Endothelial cell of umbilical vein (primary cell): ENCODE measurements around the gene KAT6B. TPM values are rescaled to one million over a fixed set of nuclear protein-coding genes. Genes with fewer than 3 reads are reported as not detected.

Source experiments
- BruUV-seq: library from RNA; stranded (reverse); fragments of 400-500 nt; replicated peaks from 2 replicates; lab custom pipeline; 2021; lab: Mats Ljungman, UMichigan
- CTCF ChIA-PET: fragments of 300-600, 350-600 bp; sonication (Branson Sonifier 250); formaldehyde crosslinking; loops from one replicate; lab custom pipeline; 2021; ENCODE audit warnings: antibody characterized with exemption, inconsistent platforms; lab: Charles Lee
- POLR2A ChIA-PET: fragments of 300-600, 350-600 bp; sonication (Branson Sonifier 250); formaldehyde crosslinking; loops from one replicate; lab custom pipeline; 2021; ENCODE audit warnings: antibody characterized with exemption, inconsistent platforms; lab: Charles Lee
- DNase-seq: peaks from one replicate; pipeline ENCODE4 v3.0.0-alpha.2; 2011; ENCODE audit warnings: low read depth, low spot score
- FAIRE-seq: peaks from 2 replicates; lab custom pipeline; 2011; peaks lifted over from hg19 to GRCh38; lab: Jason Lieb, UNC
- H2AFZ ChIP-seq: 2 replicates; pipeline ENCODE4 v1.6.0; 2012; ENCODE audit warnings: low read depth, low read length, control low read depth, inconsistent platforms
- H3K27ac ChIP-seq: 2 replicates; pipeline ENCODE4 v1.5.1; 2011; ENCODE audit warnings: low read depth, mild to moderate bottlenecking, control low read depth, low read length, moderate library complexity; ENCODE audit not compliant: insufficient read depth
- H3K27me3 ChIP-seq, 2 experiments: 2 replicates each; pipeline versions ENCODE4 v1.6.0 to v1.6.1; 2011; ENCODE audit warnings: low read length in 2 of 2, mixed read lengths in 1 of 2; ENCODE audit not compliant: control insufficient read depth in 2 of 2, insufficient read depth in 2 of 2
- H3K36me3 ChIP-seq, 2 experiments: 2 replicates in 1 of 2; 3 replicates in 1 of 2; pipeline ENCODE4 v1.5.1; 2011; ENCODE audit warnings: low read length in 2 of 2, mild to moderate bottlenecking in 1 of 2, moderate library complexity in 1 of 2; ENCODE audit not compliant: control insufficient read depth in 2 of 2, insufficient read depth in 2 of 2; ENCODE audit errors: extremely low read depth in 1 of 2
- H3K4me1 ChIP-seq: 3 replicates; pipeline ENCODE4 v1.5.1; 2011; ENCODE audit warnings: mild to moderate bottlenecking, low read length; ENCODE audit not compliant: control insufficient read depth, insufficient read depth; ENCODE audit errors: extremely low read depth
- H3K4me2 ChIP-seq: 2 replicates; pipeline ENCODE4 v1.6.1; 2011; ENCODE audit warnings: low read length, control low read depth, mixed read lengths; ENCODE audit not compliant: insufficient read depth
- H3K4me3 ChIP-seq, 3 experiments: fragments of 200-600 bp in 1 of 3; sonication (generic), shearing (Covaris generic) in 1 of 3; replicated peaks in 1 of 3; 2 replicates each; pipeline ENCODE4 v1.5.1; 2011 to 2016; ENCODE audit warnings: control low read depth in 3 of 3, low read length in 3 of 3, mild to moderate bottlenecking in 2 of 3, inconsistent platforms in 1 of 3, low read depth in 1 of 3, moderate library complexity in 1 of 3; ENCODE audit not compliant: insufficient read depth in 1 of 3
- H3K79me2 ChIP-seq: 2 replicates; pipeline ENCODE4 v1.6.0; 2012; ENCODE audit warnings: low read length, inconsistent platforms; ENCODE audit not compliant: control insufficient read depth, insufficient read depth
- H3K9ac ChIP-seq: replicated peaks from 2 replicates; pipeline ENCODE3; 2011; ENCODE audit warnings: low read length, control low read depth; ENCODE audit not compliant: insufficient read depth; ENCODE audit errors: extremely low read depth
- H3K9me1 ChIP-seq: replicated peaks from 3 replicates; pipeline ENCODE4 v1.6.0; 2011; ENCODE audit warnings: mild to moderate bottlenecking, low read length; ENCODE audit not compliant: control insufficient read depth, insufficient read depth; ENCODE audit errors: extremely low read depth
- H3K9me3 ChIP-seq: replicated peaks from 2 replicates; pipeline ENCODE4 v1.5.1; 2012; ENCODE audit warnings: low read length, inconsistent platforms; ENCODE audit not compliant: control insufficient read depth, insufficient read depth
- H4K20me1 ChIP-seq: replicated peaks from 2 replicates; pipeline ENCODE3; 2011; ENCODE audit warnings: mild to moderate bottlenecking, low read length; ENCODE audit not compliant: control insufficient read depth, insufficient read depth; ENCODE audit errors: extremely low read depth
- EZH2 ChIP-seq: IDR thresholded peaks from 2 replicates; pipeline ENCODE4 v1.6.1; 2012; ENCODE audit warnings: borderline replicate concordance, low read depth, mild to moderate bottlenecking, moderate library complexity, low read length, inconsistent platforms; ENCODE audit not compliant: severe bottlenecking
- GATA2 ChIP-seq: IDR thresholded peaks from 2 replicates; pipeline ENCODE4 v1.7.0; 2011; ENCODE audit warnings: low read depth, mild to moderate bottlenecking, moderate library complexity, mixed read lengths, low read length; ENCODE audit not compliant: insufficient read length, insufficient read depth
- POLR2AphosphoS5 ChIP-seq: IDR thresholded peaks from 2 replicates; pipeline ENCODE4 v1.6.1; 2012; ENCODE audit warnings: low read depth, mild to moderate bottlenecking, control low read depth, low read length, moderate library complexity; ENCODE audit not compliant: insufficient read depth
- dilution Hi-C: fragments of 300-500 bp; cut with MboI; formaldehyde crosslinking; loops from one replicate; pipeline ENCODE4 v1.15.0; 2019; ENCODE audit warnings: low sequenced_read_pairs; ENCODE audit not compliant: extremely low pct_ligation_motif_present
- intact Hi-C: fragments of 100-400 bp; cut with micrococcal nuclease; formaldehyde crosslinking; loops from one replicate; pipeline ENCODE4 v1.10.0; 2022
- polyA plus RNA-seq, 4 experiments: library from polyadenylated mRNA; depleted of rRNA in 3 of 4; stranded (reverse) in 3 of 4; unstranded in 1 of 4; fragments of >200 nt; gene quantifications; 2 replicates each; pipeline versions ENCODE4 v1.2.1 to v1.2.3, GENCODE V29; 2011 to 2012; ENCODE audit warnings: missing spikeins in 1 of 4
- total RNA-seq: library from RNA; stranded (reverse); gene quantifications from 2 replicates; pipeline ENCODE4 v1.2.3, GENCODE V29; 2021
- TF ChIP-seq, protein P1 (sequence below): IDR thresholded peaks from 2 replicates; pipeline ENCODE4 v1.6.1; 2011; ENCODE audit not compliant: insufficient read depth, insufficient read length
- TF ChIP-seq, protein P2 (sequence below), 2 donors: IDR thresholded peaks; 1 replicate in 1 of 2; 2 replicates in 1 of 2; pipeline ENCODE4 v1.5.1; 2011; ENCODE audit warnings: low read length in 2 of 2, mild to moderate bottlenecking in 2 of 2, moderate library complexity in 2 of 2, control low read depth in 1 of 2, inconsistent platforms in 1 of 2, low read depth in 1 of 2; ENCODE audit not compliant: insufficient read depth in 1 of 2; ENCODE audit errors: extremely low read depth in 1 of 2

KAT6B gene
- total and polyA plus RNA-seq, 2 donors (not counting 3 experiments of a cell fraction or from before 2014, with no cell fraction given): 4.5 to 17.0 TPM

DNA sequence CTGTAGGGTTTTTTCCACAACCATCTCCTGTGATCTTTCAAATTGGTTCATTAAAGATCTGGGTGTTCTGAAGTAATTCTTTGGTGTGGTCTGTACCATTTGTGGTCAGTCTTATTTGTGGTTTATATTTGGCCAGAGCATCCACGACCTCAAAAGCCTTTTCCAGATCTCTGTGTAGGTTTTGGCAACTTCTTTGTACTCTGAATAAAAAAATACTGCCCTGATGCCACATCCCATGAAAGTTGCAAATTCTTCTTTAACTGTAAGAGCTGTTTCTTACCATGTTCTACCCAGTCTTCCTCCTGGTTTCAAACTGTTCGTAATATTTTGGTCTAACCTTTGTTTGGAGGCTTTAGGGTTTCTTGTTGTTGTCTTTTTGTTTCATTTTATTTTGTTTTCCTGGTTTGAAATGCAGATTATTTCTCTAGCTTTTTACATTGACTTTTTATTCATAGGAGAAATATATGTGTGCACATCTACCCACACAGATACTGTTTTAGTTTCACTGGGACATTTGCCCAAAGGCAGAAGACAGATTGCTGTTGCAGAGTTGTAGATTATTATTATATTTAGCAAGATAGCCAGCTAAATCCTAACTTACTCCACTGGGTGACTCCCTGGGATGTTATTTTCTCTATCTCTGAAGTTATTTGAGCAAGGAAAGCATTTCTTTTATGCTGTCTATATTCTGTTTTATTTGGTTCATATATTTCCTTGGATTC lies 161.8 kb downstream of the KAT6B start:
- peaks cover 3% of the 10 kb centered on the region for H3K4me1 ChIP-seq
- no peak overlapping the region for H3K9ac ChIP-seq
- H3K4me2 ChIP-seq: no peak overlapping the region
- TF ChIP-seq POLR2AphosphoS5: no peak
- H3K9me3 ChIP-seq: no peaks in the 10 kb centered on the region
- BruUV-seq: no TSS peak
- no peak for FAIRE-seq
- ChIA-PET POLR2A (no interaction called here), CTCF (interaction anchor here (0.7 to 1.5 kb wide), 3 partner anchors 10 to 20 kb away, joined by 3 to 4 read pairs (median 3); no protein-coding TSS in a partner anchor)
- no peaks in the 10 kb centered on the region for H3K36me3 ChIP-seq
- no peak overlapping the region for H3K27ac ChIP-seq
- no peaks in the 10 kb centered on the region for H4K20me1 ChIP-seq
- intact Hi-C loops (no loop called here), dilution Hi-C loops (no loop called here)
- no peak for DNase-seq
- no peak overlapping the region for H2AFZ ChIP-seq
- H3K27me3 ChIP-seq: no peaks in the 10 kb centered on the region
- H3K79me2 ChIP-seq: no peaks in the 10 kb centered on the region
- no peaks in the 10 kb centered on the region for H3K9me1 ChIP-seq
- H3K4me3 ChIP-seq: no peak overlapping the region

DNA sequence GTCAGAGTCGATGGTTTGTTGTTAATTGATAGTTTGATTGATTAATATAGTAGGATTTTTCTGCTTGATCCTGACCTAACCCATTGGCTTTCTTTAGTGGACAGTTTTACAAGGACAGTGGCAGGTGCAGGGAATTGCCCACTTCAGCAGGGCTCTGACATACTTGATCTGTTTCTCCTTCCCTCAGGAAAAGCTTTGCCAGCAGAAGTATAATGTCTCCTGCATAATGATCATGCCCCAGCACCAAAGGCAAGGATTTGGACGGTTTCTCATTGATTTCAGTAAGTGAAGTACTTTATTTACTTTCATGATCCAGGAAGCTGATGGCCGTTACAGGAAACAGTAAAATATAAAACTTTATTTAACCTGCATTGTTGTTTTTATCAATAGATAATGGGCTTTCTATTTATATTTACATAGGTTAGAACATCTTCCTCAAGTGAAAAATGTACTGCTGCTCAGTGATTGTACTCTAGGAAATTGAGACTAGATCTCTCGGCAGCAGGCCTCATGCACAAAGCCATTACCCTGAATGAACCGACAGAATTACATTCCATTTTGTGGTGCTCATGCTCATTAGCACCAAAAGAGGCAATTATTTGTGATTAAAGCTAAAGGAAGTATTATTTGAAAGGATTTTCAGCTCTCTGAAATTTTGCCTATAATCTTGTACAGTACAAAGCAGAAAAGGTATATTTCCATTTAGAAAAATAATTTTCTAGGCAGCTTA lies 162.6 kb downstream of the KAT6B start:
- Histone ChIP-seq H3K4me1 (peaks cover 3% of the 10 kb centered on the region), H3K9me3 (no peaks in the 10 kb centered on the region), H3K27me3 (no peaks in the 10 kb centered on the region), H3K27ac (no peak overlapping the region), H3K79me2 (no peaks in the 10 kb centered on the region), H3K9ac (no peak overlapping the region), H4K20me1 (no peaks in the 10 kb centered on the region), H3K4me2 (no peak overlapping the region), H3K9me1 (no peaks in the 10 kb centered on the region), H3K4me3 (no peak overlapping the region), H3K36me3 (no peaks in the 10 kb centered on the region), H2AFZ (no peak overlapping the region)
- peak; percentile 65 for FAIRE-seq
- intact Hi-C loops: no loop called here
- no TSS peak for BruUV-seq
- ChIA-PET POLR2A (no interaction called here), CTCF (interaction anchor here (0.9 kb wide), 1 partner anchor 21 kb away, joined by 3 read pairs; no protein-coding TSS in a partner anchor)
- dilution Hi-C loops: no loop called here
- peak; percentile 19 for DNase-seq
- TF ChIP-seq, protein P1, sequence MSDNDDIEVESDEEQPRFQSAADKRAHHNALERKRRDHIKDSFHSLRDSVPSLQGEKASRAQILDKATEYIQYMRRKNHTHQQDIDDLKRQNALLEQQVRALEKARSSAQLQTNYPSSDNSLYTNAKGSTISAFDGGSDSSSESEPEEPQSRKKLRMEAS: no peak
- TF ChIP-seq EZH2: no peak
- TF ChIP-seq, protein P2, sequence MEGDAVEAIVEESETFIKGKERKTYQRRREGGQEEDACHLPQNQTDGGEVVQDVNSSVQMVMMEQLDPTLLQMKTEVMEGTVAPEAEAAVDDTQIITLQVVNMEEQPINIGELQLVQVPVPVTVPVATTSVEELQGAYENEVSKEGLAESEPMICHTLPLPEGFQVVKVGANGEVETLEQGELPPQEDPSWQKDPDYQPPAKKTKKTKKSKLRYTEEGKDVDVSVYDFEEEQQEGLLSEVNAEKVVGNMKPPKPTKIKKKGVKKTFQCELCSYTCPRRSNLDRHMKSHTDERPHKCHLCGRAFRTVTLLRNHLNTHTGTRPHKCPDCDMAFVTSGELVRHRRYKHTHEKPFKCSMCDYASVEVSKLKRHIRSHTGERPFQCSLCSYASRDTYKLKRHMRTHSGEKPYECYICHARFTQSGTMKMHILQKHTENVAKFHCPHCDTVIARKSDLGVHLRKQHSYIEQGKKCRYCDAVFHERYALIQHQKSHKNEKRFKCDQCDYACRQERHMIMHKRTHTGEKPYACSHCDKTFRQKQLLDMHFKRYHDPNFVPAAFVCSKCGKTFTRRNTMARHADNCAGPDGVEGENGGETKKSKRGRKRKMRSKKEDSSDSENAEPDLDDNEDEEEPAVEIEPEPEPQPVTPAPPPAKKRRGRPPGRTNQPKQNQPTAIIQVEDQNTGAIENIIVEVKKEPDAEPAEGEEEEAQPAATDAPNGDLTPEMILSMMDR (IDR thresholded peaks at IDR 0.05; ENCODE audit: extremely low read depth in 1 of 2, insufficient read depth in 1 of 2, low read depth in 1 of 2, low read length in 2 of 2): no peak
- no peak for TF ChIP-seq GATA2
